GM23338 (cell line): Measurements from ENCODE around the gene HSD11B1. TPM values are rescaled to one million over a fixed set of nuclear protein-coding genes. Genes with fewer than 3 reads are reported as not detected.

ENCODE experiments used
- ATAC-seq: fragments of 200-7000 bp; cut with Tn5 transposase; 3 replicates; pipeline ENCODE4 v1.9.1; 2020
- DNase-seq: peaks from one replicate; pipeline ENCODE4 v3.0.0-alpha.2; 2015; ENCODE audit warnings: low spot score
- H2AFZ ChIP-seq: fragments of 200-600 bp; sonication (generic); 2 replicates; pipeline ENCODE4 v1.8.0; 2016; ENCODE audit warnings: antibody characterized with exemption, mild to moderate bottlenecking, moderate library complexity
- H3F3A ChIP-seq: fragments of 200-600 bp; sonication (generic); replicated peaks from 2 replicates; pipeline ENCODE4 v1.8.0; 2017; ENCODE audit warnings: antibody characterized with exemption, mixed run types, low read depth
- H3K27ac ChIP-seq: fragments of 200-600 bp; sonication (generic); 2 replicates; pipeline ENCODE4 v1.6.1; 2016; ENCODE audit warnings: low read depth
- H3K27me3 ChIP-seq: fragments of 200-600 bp; sonication (generic); 2 replicates; pipeline ENCODE4 v1.8.0; 2016; ENCODE audit warnings: mild to moderate bottlenecking, mixed run types, moderate library complexity; ENCODE audit not compliant: insufficient read depth
- H3K36me3 ChIP-seq: fragments of 200-600 bp; sonication (generic); 2 replicates; pipeline ENCODE4 v1.8.0; 2016; ENCODE audit warnings: mild to moderate bottlenecking; ENCODE audit not compliant: insufficient read depth
- H3K4me1 ChIP-seq: fragments of 200-600 bp; sonication (generic); 2 replicates; pipeline ENCODE4 v1.8.0; 2016; ENCODE audit warnings: mild to moderate bottlenecking, moderate library complexity; ENCODE audit not compliant: insufficient read depth
- H3K4me2 ChIP-seq: fragments of 200-600 bp; sonication (generic); 2 replicates; pipeline ENCODE4 v1.7.1; 2017; ENCODE audit warnings: mixed run types
- H3K4me3 ChIP-seq: fragments of 200-600 bp; sonication (generic); 2 replicates; pipeline ENCODE4 v1.6.1; 2016; ENCODE audit warnings: mixed run types
- H3K79me2 ChIP-seq: fragments of 200-600 bp; sonication (generic); replicated peaks from 2 replicates; pipeline ENCODE4 v1.8.0; 2017; ENCODE audit warnings: mild to moderate bottlenecking; ENCODE audit not compliant: insufficient read depth
- H3K9me2 ChIP-seq: fragments of 200-600 bp; sonication (generic); 2 replicates; pipeline ENCODE4 v1.8.0; 2017; ENCODE audit not compliant: insufficient read depth
- H4K20me1 ChIP-seq: fragments of 200-600 bp; sonication (generic); replicated peaks from 2 replicates; pipeline ENCODE4 v1.8.0; 2017; ENCODE audit warnings: mild to moderate bottlenecking; ENCODE audit not compliant: insufficient read depth
- H3K27ac Mint-ChIP-seq: 2 replicates; pipeline ENCODE4 v1.8.0; 2020; ENCODE audit warnings: inconsistent platforms, mild to moderate bottlenecking, moderate library complexity, mixed read lengths
- H3K27me3 Mint-ChIP-seq: 3 replicates; pipeline ENCODE4 v1.8.0; 2022; ENCODE audit warnings: low read depth, mild to moderate bottlenecking, moderate library complexity, mixed read lengths, inconsistent platforms; ENCODE audit not compliant: insufficient read depth, poor library complexity
- H3K36me3 Mint-ChIP-seq: 3 replicates; pipeline ENCODE4 v1.8.0; 2021; ENCODE audit warnings: low read depth, mild to moderate bottlenecking, inconsistent platforms, moderate library complexity, mixed read lengths
- H3K4me1 Mint-ChIP-seq: 3 replicates; pipeline ENCODE4 v1.8.0; 2020; ENCODE audit warnings: mild to moderate bottlenecking, inconsistent platforms, mixed read lengths
- H3K4me3 Mint-ChIP-seq: 3 replicates; pipeline ENCODE4 v1.8.0; 2021; ENCODE audit warnings: moderate library complexity, mild to moderate bottlenecking, inconsistent platforms, mixed read lengths
- H3K9me3 Mint-ChIP-seq: 3 replicates; pipeline ENCODE4 v1.8.0; 2020; ENCODE audit warnings: moderate library complexity, mild to moderate bottlenecking, inconsistent platforms, mixed read lengths
- CREB1 ChIP-seq: fragments of 250-450 bp; sonication (Bioruptor Pico); IDR thresholded peaks from 2 replicates; pipeline ENCODE4 v1.5.0; 2020; ENCODE audit warnings: low read depth, mild to moderate bottlenecking, moderate library complexity
- EZH2 ChIP-seq: fragments of 200-600 bp; sonication (generic); IDR thresholded peaks from one replicate; pipeline ENCODE4 v1.8.0; 2017; ENCODE audit warnings: antibody characterized with exemption, mild to moderate bottlenecking, low read depth; ENCODE audit not compliant: unreplicated experiment
- POLR2AphosphoS5 ChIP-seq: IDR thresholded peaks from 2 replicates; pipeline ENCODE4 v1.6.1; 2016; ENCODE audit warnings: antibody characterized with exemption, low read depth
- polyA plus RNA-seq: library from polyadenylated mRNA; unstranded; fragments of >200 nt; fragmentation: Nextera tagmentation; extraction: Ambion mirVana; gene quantifications from 2 replicates; pipeline ENCODE4 v1.2.1, GENCODE V29; 2016
- total RNA-seq: library from RNA; depleted of rRNA; stranded (reverse); fragments of >200 nt; shearing (Covaris generic); gene quantifications from 2 replicates; pipeline ENCODE4 v1.2.3, GENCODE V29; 2014
- TF ChIP-seq, protein P1 (sequence below): fragments of 250-450 bp; sonication (Bioruptor Pico); IDR thresholded peaks from 2 replicates; pipeline ENCODE4 v1.5.0; 2020; ENCODE audit warnings: mild to moderate bottlenecking, moderate library complexity

HSD11B1 gene
- total and polyA plus RNA-seq, 2 experiments from 2014 or later, result not detected

DNA sequence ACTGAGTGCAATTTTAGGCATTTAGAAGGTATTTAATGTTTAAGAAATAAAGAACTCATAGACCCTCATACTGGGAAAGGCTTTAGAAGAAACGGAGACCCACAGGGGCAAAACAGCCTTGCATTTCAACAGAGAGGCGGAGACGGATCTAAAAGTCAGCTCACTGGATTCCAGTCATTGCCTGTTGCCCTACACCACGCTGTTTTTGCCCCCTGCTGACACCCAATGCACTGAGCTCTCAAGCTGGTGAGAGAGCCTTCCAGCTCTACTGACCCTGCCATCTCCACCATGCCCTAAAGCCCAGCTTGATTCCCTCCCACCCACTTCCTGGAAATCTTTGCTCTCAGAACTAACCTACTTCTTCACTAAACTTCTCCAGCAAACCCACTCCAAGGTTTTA lies 44.0 kb downstream of the HSD11B1 start (continued):
- TF ChIP-seq, protein P1, sequence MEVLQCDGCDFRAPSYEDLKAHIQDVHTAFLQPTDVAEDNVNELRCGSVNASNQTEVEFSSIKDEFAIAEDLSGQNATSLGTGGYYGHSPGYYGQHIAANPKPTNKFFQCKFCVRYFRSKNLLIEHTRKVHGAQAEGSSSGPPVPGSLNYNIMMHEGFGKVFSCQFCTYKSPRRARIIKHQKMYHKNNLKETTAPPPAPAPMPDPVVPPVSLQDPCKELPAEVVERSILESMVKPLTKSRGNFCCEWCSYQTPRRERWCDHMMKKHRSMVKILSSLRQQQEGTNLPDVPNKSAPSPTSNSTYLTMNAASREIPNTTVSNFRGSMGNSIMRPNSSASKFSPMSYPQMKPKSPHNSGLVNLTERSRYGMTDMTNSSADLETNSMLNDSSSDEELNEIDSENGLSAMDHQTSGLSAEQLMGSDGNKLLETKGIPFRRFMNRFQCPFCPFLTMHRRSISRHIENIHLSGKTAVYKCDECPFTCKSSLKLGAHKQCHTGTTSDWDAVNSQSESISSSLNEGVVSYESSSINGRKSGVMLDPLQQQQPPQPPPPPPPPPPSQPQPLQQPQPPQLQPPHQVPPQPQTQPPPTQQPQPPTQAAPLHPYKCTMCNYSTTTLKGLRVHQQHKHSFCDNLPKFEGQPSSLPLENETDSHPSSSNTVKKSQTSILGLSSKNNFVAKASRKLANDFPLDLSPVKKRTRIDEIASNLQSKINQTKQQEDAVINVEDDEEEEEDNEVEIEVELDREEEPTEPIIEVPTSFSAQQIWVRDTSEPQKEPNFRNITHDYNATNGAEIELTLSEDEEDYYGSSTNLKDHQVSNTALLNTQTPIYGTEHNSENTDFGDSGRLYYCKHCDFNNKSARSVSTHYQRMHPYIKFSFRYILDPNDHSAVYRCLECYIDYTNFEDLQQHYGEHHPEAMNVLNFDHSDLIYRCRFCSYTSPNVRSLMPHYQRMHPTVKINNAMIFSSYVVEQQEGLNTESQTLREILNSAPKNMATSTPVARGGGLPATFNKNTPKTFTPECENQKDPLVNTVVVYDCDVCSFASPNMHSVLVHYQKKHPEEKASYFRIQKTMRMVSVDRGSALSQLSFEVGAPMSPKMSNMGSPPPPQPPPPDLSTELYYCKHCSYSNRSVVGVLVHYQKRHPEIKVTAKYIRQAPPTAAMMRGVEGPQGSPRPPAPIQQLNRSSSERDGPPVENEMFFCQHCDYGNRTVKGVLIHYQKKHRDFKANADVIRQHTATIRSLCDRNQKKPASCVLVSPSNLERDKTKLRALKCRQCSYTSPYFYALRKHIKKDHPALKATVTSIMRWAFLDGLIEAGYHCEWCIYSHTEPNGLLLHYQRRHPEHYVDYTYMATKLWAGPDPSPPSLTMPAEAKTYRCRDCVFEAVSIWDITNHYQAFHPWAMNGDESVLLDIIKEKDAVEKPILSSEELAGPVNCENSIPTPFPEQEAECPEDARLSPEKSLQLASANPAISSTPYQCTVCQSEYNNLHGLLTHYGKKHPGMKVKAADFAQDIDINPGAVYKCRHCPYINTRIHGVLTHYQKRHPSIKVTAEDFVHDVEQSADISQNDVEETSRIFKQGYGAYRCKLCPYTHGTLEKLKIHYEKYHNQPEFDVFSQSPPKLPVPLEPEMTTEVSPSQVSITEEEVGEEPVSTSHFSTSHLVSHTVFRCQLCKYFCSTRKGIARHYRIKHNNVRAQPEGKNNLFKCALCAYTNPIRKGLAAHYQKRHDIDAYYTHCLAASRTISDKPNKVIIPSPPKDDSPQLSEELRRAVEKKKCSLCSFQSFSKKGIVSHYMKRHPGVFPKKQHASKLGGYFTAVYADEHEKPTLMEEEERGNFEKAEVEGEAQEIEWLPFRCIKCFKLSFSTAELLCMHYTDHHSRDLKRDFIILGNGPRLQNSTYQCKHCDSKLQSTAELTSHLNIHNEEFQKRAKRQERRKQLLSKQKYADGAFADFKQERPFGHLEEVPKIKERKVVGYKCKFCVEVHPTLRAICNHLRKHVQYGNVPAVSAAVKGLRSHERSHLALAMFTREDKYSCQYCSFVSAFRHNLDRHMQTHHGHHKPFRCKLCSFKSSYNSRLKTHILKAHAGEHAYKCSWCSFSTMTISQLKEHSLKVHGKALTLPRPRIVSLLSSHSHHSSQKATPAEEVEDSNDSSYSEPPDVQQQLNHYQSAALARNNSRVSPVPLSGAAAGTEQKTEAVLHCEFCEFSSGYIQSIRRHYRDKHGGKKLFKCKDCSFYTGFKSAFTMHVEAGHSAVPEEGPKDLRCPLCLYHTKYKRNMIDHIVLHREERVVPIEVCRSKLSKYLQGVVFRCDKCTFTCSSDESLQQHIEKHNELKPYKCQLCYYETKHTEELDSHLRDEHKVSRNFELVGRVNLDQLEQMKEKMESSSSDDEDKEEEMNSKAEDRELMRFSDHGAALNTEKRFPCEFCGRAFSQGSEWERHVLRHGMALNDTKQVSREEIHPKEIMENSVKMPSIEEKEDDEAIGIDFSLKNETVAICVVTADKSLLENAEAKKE (CRISPR knock-in tag), result no peak

DNA sequence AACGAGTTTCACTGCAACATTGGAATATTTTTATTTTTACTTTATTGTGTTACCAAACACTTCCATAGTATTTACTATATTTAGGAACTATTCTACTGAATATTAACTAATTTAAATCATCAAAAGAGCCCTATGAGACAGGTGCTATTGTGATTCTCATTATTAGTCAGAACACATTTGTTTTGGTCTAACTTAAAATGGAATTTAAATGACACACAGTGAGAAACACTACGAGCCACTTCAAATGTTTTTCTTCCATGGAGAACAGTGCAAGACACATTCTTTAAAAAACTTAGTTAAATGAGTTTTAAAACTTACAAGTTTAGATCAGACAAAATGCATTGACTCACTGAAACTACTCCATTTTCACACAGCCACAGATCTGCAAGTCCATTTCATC lies 44.6 kb downstream of the HSD11B1 start:
- Mint-ChIP-seq H3K9me3 (no peaks in the 10 kb centered on the region), H3K36me3 (no peaks in the 10 kb centered on the region), H3K27me3 (peaks cover 1% of the 10 kb centered on the region), H3K27ac (no peak overlapping the region), H3K4me1 (peaks cover 10% of the 10 kb centered on the region), H3K4me3 (no peak overlapping the region)
- H3K4me2 ChIP-seq, result no peak overlapping the region
- no peaks in the 10 kb centered on the region for H3K79me2 ChIP-seq
- peaks cover 4% of the 10 kb centered on the region; the same call in 1 of the 2 replicates for H3K4me1 ChIP-seq
- no peaks in the 10 kb centered on the region for H3K36me3 ChIP-seq
- no peaks in the 10 kb centered on the region for H3K9me2 ChIP-seq
- H3K27ac ChIP-seq, result no peak overlapping the region
- no peak overlapping the region for H3K4me3 ChIP-seq
- no peak overlapping the region for H2AFZ ChIP-seq
- DNase-seq (no peak), ATAC-seq (no peak)
- H4K20me1 ChIP-seq, result no peaks in the 10 kb centered on the region
- no peak for TF ChIP-seq EZH2
- TF ChIP-seq POLR2AphosphoS5, result no peak
- TF ChIP-seq CREB1 (CRISPR knock-in tag), result no peak
- peaks cover 25% of the 10 kb centered on the region for H3K27me3 ChIP-seq
- H3F3A ChIP-seq, result no peaks in the 10 kb centered on the region
